ENCODE data around the gene CCNK.

GRCh38 chr14:99549684-99550083 is 68.5 kb downstream of the CCNK start:
- TF ChIP-seq CTCF (IDR thresholded peaks at IDR 0.05; ENCODE audit: low read depth, low read length) (no peak), POLR2A (IDR thresholded peaks at IDR 0.05; ENCODE audit: extremely low read depth, insufficient read length) (no peak), MAX (IDR thresholded peaks at IDR 0.05; ENCODE audit: low read depth, low read length) (no peak)

All from NB4 (cell line).